ENCODE data around the gene RAB6B.

Gene RAB6B

GRCh38 chr3:133857767-133858166 lies 37.9 kb downstream of the RAB6B start:
- DNase-seq (ENCODE audit: low read depth): no peak

DNA sequence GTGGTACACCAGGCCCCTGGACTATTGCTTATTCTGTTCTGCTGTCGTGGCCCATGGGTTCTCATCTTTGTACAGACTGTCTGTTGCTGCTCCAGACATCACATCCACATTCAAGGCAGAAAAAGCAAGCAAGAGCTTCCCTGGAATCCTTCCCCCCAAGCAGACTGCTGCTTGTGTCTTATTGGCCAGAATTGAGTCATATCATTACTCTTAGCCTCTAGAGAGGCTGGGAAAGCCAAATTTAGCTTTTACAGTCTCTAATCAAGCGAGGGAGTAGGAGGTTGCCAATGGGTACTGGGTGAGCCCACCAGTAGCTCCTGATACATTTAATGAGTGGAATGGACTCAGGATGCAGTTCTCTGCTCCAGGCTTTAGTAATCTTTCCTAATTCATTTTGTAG lies 39.4 kb downstream of the RAB6B start:
- DNase-seq (ENCODE audit: low read depth): no peak

DNA sequence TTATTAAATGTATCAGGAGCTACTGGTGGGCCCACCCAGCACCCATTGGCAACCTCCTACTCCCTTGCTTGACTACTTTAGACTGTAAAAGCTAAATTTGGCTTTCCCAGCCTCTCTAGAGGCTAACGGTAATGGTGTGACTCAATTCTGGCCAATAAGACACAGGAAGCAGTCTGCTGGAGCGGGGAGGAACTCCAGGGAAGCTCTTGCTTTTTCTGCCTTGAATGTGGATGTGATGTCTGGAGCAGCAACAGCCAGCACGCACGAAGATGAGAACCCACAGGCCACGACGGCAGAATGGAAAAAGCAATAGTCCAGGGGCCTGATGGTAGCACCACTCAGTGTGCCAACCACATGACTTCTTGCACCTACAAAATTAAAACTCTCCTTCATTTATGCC lies 39.9 kb downstream of the RAB6B start:
- DNase-seq (ENCODE audit: low read depth): no peak

GRCh38 chr3:133855002-133855370 lies 40.7 kb downstream of the RAB6B start:
- DNase-seq (ENCODE audit: low read depth): no peak

GRCh38 chr3:133854264-133855001 lies 41.2 kb downstream of the RAB6B start:
- DNase-seq (ENCODE audit: low read depth): no peak

GRCh38 chr3:133853925-133854227 lies 41.8 kb downstream of the RAB6B start:
- no peak for DNase-seq (ENCODE audit: low read depth)

GRCh38 chr3:133853063-133853924 lies 42.4 kb downstream of the RAB6B start:
- DNase-seq (ENCODE audit: low read depth): no peak

- no peak for DNase-seq (ENCODE audit: low read depth)
These were observed 43.8 kb downstream of the RAB6B start for GRCh38 chr3:133851931-133852330.

- no peak for DNase-seq (ENCODE audit: low read depth)
These were observed 44.3 kb downstream of the RAB6B start for GRCh38 chr3:133851266-133851906.

GRCh38 chr3:133850034-133850433 lies 45.6 kb downstream of the RAB6B start:
- DNase-seq (ENCODE audit: low read depth): no peak

GRCh38 chr3:133849346-133849745 lies 46.3 kb downstream of the RAB6B start:
- DNase-seq (ENCODE audit: low read depth): no peak

GRCh38 chr3:133845127-133845526 lies 50.6 kb downstream of the RAB6B start:
- no peak for DNase-seq (ENCODE audit: low read depth)

DNA sequence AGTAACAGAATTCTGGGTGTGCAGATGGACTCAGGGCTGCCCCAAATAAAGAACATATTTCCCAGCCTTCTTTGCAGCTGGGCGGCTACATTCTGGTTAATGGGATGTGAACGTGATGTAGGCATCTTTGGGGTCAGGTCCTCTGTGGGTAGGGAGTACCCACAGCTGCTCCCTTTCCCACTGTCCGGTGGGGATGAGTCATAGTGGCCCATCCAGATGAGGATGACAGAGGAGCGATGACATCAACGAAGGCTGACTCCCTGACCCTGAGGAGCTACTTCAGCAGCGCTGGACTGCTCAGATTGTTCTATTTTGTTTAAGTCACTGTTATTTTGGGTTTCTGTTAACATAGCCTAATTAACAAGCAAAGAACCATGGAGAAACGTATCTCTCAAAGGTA lies 52.0 kb downstream of the RAB6B start:
- no peak for DNase-seq (ENCODE audit: low read depth)

DNA sequence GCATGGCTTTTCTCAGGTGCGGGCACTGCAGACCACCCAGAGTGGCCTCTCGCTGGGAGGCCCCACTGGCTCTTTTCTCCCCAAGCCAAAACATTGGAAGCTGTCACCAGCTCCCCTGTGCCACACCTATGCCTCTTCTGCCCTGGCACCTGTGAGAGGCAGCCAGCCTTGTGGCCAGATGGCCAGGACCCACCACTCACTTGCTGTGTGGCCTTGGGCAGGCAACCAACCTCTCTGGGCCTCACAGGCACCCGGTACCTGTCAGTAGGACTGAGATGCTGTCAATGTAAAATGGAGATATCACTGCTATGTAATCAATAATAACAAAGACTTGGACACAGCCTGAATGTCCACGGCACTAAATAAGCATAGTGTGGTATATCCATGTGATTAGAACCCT lies 53.5 kb downstream of the RAB6B start:
- DNase-seq (ENCODE audit: low read depth): no peak

DNA sequence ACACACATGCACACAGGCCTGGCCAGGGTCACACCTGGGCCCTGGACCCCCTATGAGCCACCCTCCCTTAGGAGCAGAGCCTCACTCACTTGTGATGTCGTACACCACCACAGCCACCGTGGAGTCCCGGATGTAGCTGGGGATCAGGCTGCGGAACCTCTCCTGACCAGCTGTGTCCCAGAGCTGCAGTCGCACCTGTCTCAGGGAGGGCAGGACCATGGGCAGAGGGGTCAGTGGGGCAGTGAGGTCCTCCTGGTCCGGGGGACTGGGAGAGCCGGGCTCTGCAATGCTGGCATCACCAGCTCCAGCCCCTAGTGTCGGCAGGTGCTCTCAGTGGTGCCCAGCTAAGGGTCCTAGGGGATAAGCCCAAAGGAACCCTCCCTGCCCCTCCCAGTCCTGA lies 54.5 kb downstream of the RAB6B start:
- DNase-seq (ENCODE audit: low read depth): no peak

- DNase-seq (ENCODE audit: low read depth): no peak
These were observed 54.9 kb downstream of the RAB6B start for GRCh38 chr3:133840767-133841166.

- no peak for DNase-seq (ENCODE audit: low read depth)
These were observed 55.5 kb downstream of the RAB6B start for GRCh38 chr3:133840055-133840737.

DNA sequence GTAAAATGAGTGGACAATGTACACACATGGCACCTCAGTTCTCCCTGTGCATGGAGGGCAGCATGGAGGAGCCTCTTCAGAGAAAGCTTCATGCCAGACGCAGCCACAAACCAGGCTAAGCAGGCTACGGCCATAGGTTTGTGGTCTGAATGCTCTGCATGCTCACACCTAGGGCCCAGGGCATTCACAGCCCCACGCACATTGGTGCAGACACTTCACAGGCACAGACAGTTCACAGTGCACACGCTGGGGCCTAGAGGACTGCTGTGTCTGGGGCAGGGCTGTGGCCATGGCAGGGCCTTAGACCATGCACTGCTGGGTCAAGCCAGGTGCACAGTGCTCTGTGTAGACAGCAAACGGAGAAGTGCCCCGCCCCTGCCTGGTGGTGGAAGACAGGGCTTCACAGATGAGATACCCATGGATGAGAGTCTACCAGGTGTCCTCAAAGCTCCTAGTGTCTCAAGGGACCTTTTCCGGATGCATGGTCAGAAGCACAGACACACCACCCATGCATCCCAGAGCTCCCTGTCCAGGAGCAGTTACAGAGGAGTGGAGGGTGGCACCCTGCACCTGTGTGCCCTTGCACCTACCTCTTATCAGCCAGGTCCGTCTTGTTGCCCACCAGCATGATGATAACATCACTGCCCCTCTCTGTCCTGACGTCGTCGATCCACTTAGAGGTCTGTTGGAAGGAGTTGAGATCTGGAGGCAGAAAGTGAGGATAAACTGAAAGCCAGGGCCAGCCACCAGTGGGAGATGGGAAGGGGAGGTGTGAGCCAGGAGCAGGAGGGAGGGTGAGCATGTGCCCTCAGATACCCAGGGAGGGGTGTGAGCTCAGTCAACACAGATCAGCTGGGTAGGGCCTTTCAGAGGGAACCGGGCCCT lies 56.5 kb downstream of the RAB6B start:
- DNase-seq (ENCODE audit: low read depth): no peak

- DNase-seq (ENCODE audit: low read depth): no peak
These were observed 57.3 kb downstream of the RAB6B start for GRCh38 chr3:133838296-133838789.

GRCh38 chr3:133837487-133838295 lies 58.0 kb downstream of the RAB6B start:
- no peak for DNase-seq (ENCODE audit: low read depth)
